Urothelium cell line (cell line): Measurements from ENCODE around the gene PARD3B.

Experiments used
- DNase-seq: peaks from one replicate; pipeline ENCODE4 v3.0.0; 2011; ENCODE audit warnings: low spot score, mixed read lengths
- FAIRE-seq: peaks from 2 replicates; lab custom pipeline; 2011; peaks lifted over from hg19 to GRCh38; lab: Jason Lieb, UNC

Gene PARD3B

GRCh38 chr2:205657579-205657978 is 1112.3 kb downstream of the PARD3B start:
- FAIRE-seq = no peak

GRCh38 chr2:205658068-205658467 is 1112.8 kb downstream of the PARD3B start:
- FAIRE-seq (no peak), DNase-seq (no peak)

More at GRCh38 chr2:205657579-205657978, 1112.3 kb downstream of the PARD3B start:
- no peak for DNase-seq

DNA sequence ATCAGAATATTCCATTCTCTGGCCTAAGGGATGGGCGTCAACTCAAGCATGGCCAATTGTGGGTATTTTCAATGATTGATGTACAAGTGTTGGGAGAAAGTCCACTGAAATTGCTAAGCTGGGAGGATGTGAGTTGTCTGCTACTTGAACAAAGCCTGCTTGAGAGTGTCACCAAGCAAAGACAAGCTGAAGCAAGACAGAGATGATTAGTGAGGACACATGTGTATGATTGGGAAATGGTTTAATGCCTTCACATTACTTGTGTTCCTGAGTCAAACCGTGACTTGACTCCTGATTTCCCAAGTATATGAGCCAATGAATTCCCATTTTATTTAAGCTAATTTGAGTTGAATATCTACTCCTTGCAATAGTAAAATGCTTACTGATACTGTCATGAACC is 1113.3 kb downstream of the PARD3B start:
- DNase-seq (no peak), FAIRE-seq (no peak)

GRCh38 chr2:205659922-205660321 is 1114.6 kb downstream of the PARD3B start:
- FAIRE-seq (no peak), DNase-seq (no peak)

DNA sequence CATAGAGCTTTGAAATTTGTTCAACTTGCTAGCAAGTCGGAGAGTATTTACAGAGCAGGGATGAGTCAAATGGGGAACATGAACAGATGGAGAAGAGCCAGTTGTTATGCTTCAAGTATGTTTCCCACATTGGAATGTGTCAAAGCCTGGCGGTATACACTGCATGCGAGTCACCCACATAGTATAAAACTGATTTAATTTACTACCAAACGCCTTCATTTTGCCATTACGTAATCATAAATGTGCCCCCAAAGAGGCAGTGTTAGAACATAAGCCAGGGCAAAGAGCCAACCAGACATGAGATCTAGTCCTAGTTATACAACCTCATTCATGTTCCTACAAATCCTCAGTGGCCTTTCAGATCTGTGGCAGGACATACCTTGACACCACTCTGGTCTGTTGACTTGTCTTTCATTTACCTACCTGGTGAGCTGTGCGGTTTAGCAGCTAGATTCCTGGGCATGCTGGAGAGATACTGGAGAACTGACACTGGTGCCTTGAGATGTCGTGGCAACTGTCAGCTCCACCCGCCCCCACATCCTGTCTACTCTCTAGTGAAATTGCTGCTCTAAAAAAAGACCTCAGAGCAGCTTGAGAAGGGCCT is 1115.3 kb downstream of the PARD3B start:
- DNase-seq (peak; percentile 62), FAIRE-seq (no peak)

DNA sequence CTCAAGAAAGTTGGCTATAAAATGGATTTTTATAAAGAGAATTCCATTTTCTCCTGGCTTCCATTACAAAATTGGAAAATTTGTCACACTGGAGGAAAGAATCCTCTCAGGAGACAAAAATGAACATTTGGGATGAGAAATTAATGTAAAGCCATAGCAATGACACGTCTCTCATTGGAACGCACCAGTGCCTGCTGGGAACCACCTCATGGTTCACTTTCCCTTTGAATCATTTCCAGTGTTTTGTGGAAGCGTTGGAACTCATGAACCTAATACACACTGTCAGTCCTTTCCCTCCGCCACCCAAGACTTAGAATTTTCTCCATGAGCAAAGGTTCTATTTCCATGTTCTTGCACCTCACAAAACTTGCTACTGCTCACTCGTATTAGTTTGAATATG is 1116.0 kb downstream of the PARD3B start:
- no peak for FAIRE-seq

GRCh38 chr2:205662206-205662965 is 1117.1 kb downstream of the PARD3B start:
- FAIRE-seq = no peak
- no peak for DNase-seq

More for the DNA sequence above, 1116.0 kb downstream of the PARD3B start:
- no peak for DNase-seq

DNA sequence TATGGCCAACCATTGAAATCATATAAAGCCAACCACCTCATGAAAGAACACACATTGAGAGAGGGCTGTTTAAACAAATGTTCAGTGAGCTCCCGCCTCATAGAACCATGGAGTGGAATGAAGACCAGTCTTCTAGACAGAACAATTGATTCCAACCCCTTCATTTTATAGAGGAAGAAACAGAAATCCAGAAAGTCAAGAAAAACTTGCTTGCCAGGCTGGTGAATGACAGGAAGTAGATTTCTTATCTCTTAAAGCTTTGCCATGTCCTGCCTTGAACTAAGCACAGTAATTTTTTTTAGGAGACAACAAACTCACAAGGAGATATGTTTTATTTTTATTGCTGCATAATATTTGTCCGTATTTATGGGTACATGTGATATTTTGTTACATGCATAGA is 1120.5 kb downstream of the PARD3B start:
- no peak for FAIRE-seq
- no peak for DNase-seq
